Right lobe of liver (tissue), 6 donors: Measurements from ENCODE around the gene GLS. TPM values are rescaled to one million over a fixed set of nuclear protein-coding genes. Genes with fewer than 3 reads are reported as not detected.
A peak's percentile ranks its signal among the peaks of the same experiment; 100 is the strongest.

ENCODE experiments used
- ATAC-seq, 4 donors: fragments of 200-7000 bp; cut with Tn5 transposase; one replicate each; pipeline ENCODE4 v1.9.1; 2020; ENCODE audit warnings: mild to moderate bottlenecking in 4 of 4, moderate library complexity in 4 of 4
- DNase-seq, 3 donors: peaks; one replicate each; pipeline ENCODE4 v3.0.0-alpha.2; 2020
- H3K27ac ChIP-seq, 3 donors: fragments of 200-600 bp; one replicate each; pipeline ENCODE4 v1.8.0; 2022
- H3K27me3 ChIP-seq, 2 donors: fragments of 200-600 bp; one replicate each; pipeline ENCODE4 v1.8.0; 2022
- H3K36me3 ChIP-seq, 4 donors: fragments of 200-600 bp; sonication (generic) in 1 of 4; one replicate each; pipeline versions ENCODE4 v1.5.1 to v1.8.0; 2017 to 2022; ENCODE audit warnings: control low read depth in 1 of 4
- H3K4me1 ChIP-seq, 4 donors: fragments of 200-600 bp; sonication (generic) in 1 of 4; one replicate each; pipeline versions ENCODE4 v1.5.1 to v1.8.0; 2017 to 2022; ENCODE audit warnings: control low read depth in 1 of 4
- H3K4me3 ChIP-seq, 3 donors: fragments of 200-600 bp; one replicate each; pipeline ENCODE4 v1.8.0; 2022
- H3K9me3 ChIP-seq, 4 donors: fragments of 200-600 bp; sonication (generic) in 1 of 4; one replicate each; pipeline versions ENCODE4 v1.5.1 to v1.8.0; 2017 to 2022; ENCODE audit warnings: control low read depth in 1 of 4
- POLR2A ChIP-seq: fragments of 450-650 bp; IDR thresholded peaks from one replicate; pipeline ENCODE4 v1.6.1; 2017; ENCODE audit warnings: antibody characterized with exemption, mild to moderate bottlenecking
- whole genome bisulfite sequencing: methylation state at CpG from one replicate; pipeline ENCODE4 v1.1.6; 2018; ENCODE audit warnings: low coverage, low lambda C conversion rate; ENCODE audit not compliant: insufficient coverage; ENCODE audit errors: missing lambda C conversion rate; 5-methylcytosine and 5-hydroxymethylcytosine counted together
- intact Hi-C, 2 donors: fragments of 100-400 bp; cut with DNase I; formaldehyde crosslinking; loops; one replicate each; pipeline versions ENCODE4 v1.11.2 to v1.14.1; 2022
- total RNA-seq, 6 experiments: library from RNA; depleted of rRNA in 2 of 6; stranded (reverse); fragments of >200 nt in 2 of 6; fragmentation: NEBNext Ultra II Directional in 3 of 6; extraction: Animal tissue kit (Norgen Biotek cat#: 25700) in 3 of 6; gene quantifications; one replicate each; pipeline versions ENCODE4 v1.1.0 to v1.2.4, GENCODE V29; 2016 to 2023
- TF ChIP-seq, protein P1 (sequence below), 4 donors: fragments of 200-600 bp in 3 of 4; fragments of 450-650 bp in 1 of 4; IDR thresholded peaks; one replicate each; pipeline versions ENCODE4 v1.5.1 to v1.8.0; 2016 to 2022; ENCODE audit warnings: antibody characterized with exemption in 4 of 4, mild to moderate bottlenecking in 2 of 4
- donor health status: DM: no; HTN: yes; CAD: no.
- donor health status: DM: no; HTN: no; CAD: no.
- donor health status: DM: no; HTN: no; CAD: no.
- donor health status: DM: no; HTN: yes; CAD: no.
- donor health status: DM: no; HTN: yes; CAD: no.

GLS gene
- total RNA-seq, 6 experiments from 2014 or later: 6.6 to 25.0 (median 16.9) TPM

- no peaks in the 10 kb centered on the region for H3K4me1 ChIP-seq
- 71% methylated on average over 4 of the region's 5 CpGs for WGBS
- DNase-seq (no peak), ATAC-seq (peak; percentile 63 to 81 (median 70))
- intact Hi-C loops: no loop called here
- TF ChIP-seq, protein P1, sequence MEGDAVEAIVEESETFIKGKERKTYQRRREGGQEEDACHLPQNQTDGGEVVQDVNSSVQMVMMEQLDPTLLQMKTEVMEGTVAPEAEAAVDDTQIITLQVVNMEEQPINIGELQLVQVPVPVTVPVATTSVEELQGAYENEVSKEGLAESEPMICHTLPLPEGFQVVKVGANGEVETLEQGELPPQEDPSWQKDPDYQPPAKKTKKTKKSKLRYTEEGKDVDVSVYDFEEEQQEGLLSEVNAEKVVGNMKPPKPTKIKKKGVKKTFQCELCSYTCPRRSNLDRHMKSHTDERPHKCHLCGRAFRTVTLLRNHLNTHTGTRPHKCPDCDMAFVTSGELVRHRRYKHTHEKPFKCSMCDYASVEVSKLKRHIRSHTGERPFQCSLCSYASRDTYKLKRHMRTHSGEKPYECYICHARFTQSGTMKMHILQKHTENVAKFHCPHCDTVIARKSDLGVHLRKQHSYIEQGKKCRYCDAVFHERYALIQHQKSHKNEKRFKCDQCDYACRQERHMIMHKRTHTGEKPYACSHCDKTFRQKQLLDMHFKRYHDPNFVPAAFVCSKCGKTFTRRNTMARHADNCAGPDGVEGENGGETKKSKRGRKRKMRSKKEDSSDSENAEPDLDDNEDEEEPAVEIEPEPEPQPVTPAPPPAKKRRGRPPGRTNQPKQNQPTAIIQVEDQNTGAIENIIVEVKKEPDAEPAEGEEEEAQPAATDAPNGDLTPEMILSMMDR (IDR thresholded peaks at IDR 0.05): no peak
- TF ChIP-seq POLR2A: no peak
- H3K9me3 ChIP-seq: no peaks in the 10 kb centered on the region
- no peaks in the 10 kb centered on the region for H3K27me3 ChIP-seq
- no peak overlapping the region for H3K27ac ChIP-seq
- H3K36me3 ChIP-seq: peaks cover 10 to 88% (median 44%) of the 10 kb centered on the region in 4 donors
- no peak overlapping the region for H3K4me3 ChIP-seq
Measured at GRCh38 chr2:190970873-190971506, 90.4 kb downstream of the GLS start.

DNA sequence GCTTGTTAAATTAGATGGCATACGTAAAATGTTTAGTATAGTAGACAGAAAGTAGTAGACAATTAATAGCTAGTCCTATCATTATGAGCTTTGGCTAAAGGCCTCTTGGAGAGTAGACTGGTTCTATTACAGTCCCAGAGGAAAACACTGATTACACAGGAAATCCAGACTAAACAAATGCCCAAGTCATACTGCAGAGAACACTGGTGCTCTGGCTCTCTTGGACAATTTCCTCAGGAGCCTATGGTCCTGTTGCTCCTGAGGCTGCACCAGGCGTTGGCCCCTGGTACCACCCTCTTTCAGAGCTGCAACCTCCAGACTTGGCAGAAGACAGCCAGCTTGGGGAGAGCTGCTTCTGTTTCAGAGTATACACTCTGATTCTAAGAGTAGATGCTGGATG is 91.6 kb downstream of the GLS start:
- Histone ChIP-seq H3K4me3 (no peak overlapping the region), H3K27ac (no peak overlapping the region), H3K9me3 (no peaks in the 10 kb centered on the region), H3K36me3 (peaks cover 14 to 94% (median 48%) of the 10 kb centered on the region in 4 donors), H3K4me1 (no peaks in the 10 kb centered on the region), H3K27me3 (no peaks in the 10 kb centered on the region)
- DNase-seq (no peak), ATAC-seq (peak in 2 of 4 donors; percentile 17 to 44)
- TF ChIP-seq POLR2A: no peak
- TF ChIP-seq, protein P1 (IDR thresholded peaks at IDR 0.05): no peak
- intact Hi-C loops: no loop called here
- WGBS: 89% methylated on average over 1 of the region's 2 CpGs

- DNase-seq (no peak), ATAC-seq (no peak)
- Histone ChIP-seq H3K9me3 (no peaks in the 10 kb centered on the region), H3K27ac (no peak overlapping the region), H3K27me3 (no peaks in the 10 kb centered on the region), H3K4me3 (no peak overlapping the region), H3K36me3 (peaks cover 14 to 96% (median 51%) of the 10 kb centered on the region in 4 donors), H3K4me1 (no peaks in the 10 kb centered on the region)
- WGBS: 81% methylated on average over 3 of the region's 3 CpGs
- intact Hi-C loops: no loop called here
- no peak for TF ChIP-seq POLR2A
- TF ChIP-seq, protein P1 (IDR thresholded peaks at IDR 0.05): no peak
Measured at GRCh38 chr2:190972846-190973245, 92.2 kb downstream of the GLS start.

DNA sequence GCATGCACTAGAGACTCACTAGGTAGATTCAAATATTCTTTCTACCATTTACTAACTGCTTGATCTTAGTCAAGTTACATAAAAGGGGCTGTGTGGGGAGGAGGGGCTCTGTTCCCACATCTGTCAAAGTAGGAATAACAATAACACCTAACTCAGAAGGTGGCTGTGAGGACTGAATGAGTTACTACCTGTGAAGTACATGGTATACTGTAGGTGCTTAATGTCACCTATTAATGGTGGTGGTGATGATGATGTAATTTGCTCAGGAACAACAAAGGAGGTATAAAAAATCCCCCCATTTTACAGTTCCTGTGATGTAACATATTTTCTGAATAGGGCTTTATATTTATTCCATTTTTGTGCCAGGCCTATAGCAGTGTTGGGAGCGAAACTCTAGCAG is 92.6 kb downstream of the GLS start:
- DNase-seq (no peak), ATAC-seq (no peak)
- WGBS: 78% methylated on average over 1 of the region's 1 CpG
- H3K27me3 ChIP-seq: no peaks in the 10 kb centered on the region
- H3K9me3 ChIP-seq: no peaks in the 10 kb centered on the region
- H3K27ac ChIP-seq: no peak overlapping the region
- no peaks in the 10 kb centered on the region for H3K4me1 ChIP-seq
- H3K36me3 ChIP-seq: peaks cover 14 to 96% (median 52%) of the 10 kb centered on the region in 4 donors
- intact Hi-C loops: no loop called here
- H3K4me3 ChIP-seq: no peak overlapping the region
- no peak for TF ChIP-seq POLR2A
- TF ChIP-seq, protein P1 (IDR thresholded peaks at IDR 0.05): no peak
